Hepatocyte (in vitro differentiated cells): ENCODE measurements around the gene FAM156B.

Experiments
- CTCF ChIP-seq: fragments of 200-600 bp; sonication (generic); IDR thresholded peaks from 2 replicates; pipeline ENCODE4 v1.5.1; 2016; ENCODE audit warnings: antibody characterized with exemption, mild to moderate bottlenecking; ENCODE audit not compliant: poor library complexity
- EZH2 ChIP-seq: fragments of 200-600 bp; sonication (generic); IDR thresholded peaks from 2 replicates; pipeline ENCODE4 v1.6.1; 2016; ENCODE audit warnings: antibody characterized with exemption, mild to moderate bottlenecking, borderline replicate concordance
- EZH2phosphoT487 ChIP-seq: fragments of 200-600 bp; sonication (generic); IDR thresholded peaks from one replicate; pipeline ENCODE4 v1.6.1; 2018; ENCODE audit warnings: antibody characterized with exemption, mild to moderate bottlenecking, low read depth, moderate library complexity; ENCODE audit not compliant: unreplicated experiment, severe bottlenecking

GRCh38 chrX:52934704-52935469, 37.8 kb downstream of the FAM156B start:
- TF ChIP-seq EZH2 (no peak), EZH2phosphoT487 (no peak), CTCF (peak; percentile 94)
